HG03432 (cell line): ENCODE results near the gene PHLDB3.
"Not testable (repeated sequence)": the region's sequence is repeated elsewhere in the genome, so short reads cannot be mapped to it uniquely, and the experiment has no call there.

Source experiments
- ATAC-seq: cut with Tn5 transposase; IDR thresholded peaks from one replicate; pipeline ENCODE4 v1.9.1; 2021; ENCODE audit warnings: mild to moderate bottlenecking, moderate library complexity; ENCODE audit not compliant: unreplicated experiment

PHLDB3 gene

DNA sequence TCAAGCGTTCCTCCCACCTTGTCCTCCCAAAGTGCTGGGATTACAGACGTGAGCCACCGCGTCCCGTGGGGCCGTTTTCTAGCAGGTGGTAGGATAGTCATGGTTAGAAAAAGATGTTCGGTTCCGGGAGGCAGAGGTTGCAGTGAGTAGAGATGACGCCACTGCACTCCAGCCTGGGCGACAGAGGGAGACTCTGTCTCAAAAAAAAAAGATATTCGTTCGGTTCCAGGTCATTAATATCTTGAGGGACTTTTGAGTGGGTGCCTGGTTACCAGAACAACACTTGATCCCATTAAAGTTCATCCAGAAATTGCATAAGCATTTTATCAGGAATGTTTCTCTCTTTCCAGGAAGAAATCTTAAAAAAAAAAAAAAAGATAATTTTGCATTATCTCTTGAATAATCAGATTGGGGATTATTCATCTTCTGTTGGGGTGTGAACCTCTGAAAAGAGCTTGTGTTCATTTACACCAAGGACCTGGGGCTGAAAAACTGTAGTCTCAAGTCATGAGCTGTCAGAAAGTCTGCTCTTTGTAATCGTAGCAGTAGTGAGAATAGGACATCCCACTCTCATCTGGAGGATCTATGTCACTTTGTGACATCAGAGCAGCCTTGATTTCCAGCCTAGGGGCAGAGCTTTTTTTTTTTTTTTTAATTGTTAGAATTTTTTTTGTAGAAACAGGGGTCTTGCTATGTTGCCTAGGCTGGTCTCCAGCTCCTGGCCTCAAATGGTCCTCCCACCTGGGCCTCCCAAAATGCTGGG, 23.5 kb upstream of the PHLDB3 start:
- no peak for ATAC-seq

DNA sequence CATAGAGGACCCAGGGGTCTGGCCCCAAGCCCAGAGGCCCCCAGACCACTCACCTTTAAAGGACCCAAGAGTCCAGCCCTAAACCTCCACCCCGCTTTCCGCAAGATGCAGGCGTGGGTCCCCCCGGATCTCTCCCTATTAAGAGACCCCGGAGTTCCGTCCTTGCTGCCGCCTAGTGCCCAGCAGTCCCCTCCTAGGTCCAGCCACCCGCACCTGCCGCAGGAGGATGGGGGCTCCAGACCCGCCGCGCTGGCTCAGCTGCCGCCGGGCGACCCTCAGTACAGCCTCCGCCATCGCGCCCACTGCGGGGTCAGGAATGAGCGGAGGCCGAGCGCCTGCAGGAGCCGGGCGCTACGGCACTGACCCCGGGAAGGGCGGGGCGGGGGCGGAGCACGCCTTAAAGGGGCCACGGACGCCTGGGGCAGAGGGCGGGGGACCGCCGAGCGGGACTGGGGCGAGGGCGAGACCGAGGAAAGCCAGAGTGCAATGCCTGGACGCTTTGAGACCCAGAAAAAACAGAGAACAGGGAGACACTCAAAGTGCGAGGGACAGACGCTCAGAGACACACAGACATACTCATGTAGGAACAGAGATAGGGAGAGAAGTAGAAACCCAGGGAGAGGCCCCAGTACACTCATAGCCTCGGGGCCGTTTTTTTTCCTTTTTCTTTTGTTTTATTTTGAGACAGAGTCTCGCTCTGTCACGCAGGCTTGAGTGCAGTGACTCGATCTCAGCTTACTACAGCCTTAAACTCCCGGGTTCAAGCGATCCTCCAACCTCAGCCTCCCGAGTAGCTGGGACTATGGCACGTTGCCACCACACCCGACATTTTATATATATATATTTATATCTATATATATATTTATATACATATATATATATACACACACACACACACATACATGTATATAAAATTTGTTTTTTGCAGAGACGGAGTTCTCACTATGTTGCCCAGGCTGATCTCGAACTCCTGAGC, 22.6 kb upstream of the PHLDB3 start, which contains the start of gene ETHE1:
TSS of gene ETHE1 (minus strand) at position 318 of the 976 bp plus-strand sequence. CDS start at position 294, 24 bp downstream.
- peak; percentile 83 for ATAC-seq

DNA sequence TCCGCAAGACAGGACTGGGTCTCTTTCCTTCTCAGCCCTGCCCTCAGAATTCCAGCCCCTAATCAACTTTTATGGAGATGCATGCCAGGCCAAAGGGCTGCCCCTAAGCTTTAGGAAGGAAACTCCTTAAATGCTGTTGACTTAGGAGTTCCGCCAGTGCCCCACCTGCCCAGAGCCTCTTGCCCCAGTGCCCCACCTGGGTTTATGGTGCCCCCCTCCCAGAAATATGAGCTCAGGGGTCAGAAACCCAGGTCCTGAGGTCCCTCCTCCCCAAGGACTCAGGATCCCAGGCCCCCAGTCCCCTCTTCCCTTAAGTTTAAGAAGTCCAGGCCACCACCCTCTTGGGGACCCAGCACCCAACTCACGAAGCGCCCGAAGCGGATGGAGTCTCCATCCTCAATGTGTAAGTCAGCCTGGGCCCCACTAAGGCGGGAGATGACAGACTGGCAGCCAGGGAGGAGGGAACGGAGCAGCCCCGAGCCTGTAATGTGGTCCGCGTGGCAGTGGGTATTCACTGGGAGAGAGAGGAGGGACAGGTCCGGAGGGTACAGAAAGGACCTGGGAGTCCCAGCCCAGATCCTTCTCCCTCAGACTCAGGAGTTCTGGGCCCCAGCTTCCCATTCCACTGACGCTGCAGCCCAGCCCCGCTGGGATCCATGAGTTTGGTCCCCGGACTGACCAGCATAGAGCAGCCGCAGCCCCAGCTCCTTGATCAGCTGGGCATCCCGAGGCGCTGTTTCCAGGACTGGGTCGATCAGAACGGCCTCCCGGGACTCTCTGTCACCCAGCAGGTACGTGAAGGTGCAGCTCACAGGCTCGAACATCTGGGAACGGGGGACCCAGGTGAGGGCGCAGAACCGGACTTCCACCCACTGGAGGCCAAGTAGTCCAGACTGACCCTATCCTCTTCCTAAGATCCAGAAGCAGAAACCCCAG, 21.6 kb upstream of the PHLDB3 start:
- ATAC-seq: no peak

DNA sequence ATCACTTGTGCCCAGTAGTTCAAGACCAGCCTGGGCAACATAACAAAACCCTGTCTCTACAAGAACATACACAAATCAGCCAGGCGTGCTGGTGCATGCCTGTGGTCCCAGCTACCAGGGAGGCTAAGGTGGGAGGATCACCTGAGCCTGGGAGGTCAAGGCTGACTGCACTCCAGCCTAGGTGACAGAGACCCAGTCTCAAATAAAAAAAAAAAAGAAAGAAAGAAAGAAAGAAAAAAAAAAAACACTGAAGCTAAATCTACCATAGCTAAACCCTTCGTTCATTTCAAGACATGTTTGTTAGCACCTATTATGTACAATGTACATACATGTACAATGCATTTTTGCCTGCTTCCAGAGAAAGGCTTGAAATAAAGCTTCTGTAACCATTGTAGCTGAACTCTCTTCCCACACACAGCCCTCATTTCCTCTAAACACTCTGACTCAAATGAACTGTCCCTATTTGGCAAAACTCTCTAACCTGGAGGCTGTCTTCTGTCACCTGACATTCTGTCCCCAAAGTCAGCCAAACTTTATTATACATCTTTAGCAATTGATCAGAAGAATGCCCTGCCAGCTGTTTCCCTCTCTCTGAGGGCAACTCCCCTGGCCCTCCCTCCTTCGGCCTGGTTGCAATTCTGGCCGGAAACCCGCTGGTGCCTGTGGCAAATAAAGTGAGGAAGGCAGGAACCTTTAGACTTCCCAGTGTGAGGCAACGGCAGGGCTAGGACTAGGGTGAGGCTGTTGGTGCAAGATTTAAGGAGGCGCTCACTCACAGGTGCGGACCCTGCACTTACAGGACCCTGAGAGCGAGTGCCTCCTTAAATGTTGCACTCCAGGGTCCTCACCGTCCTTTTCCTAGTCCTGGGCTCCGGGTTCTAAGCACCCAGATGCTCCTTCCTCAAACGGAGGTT, 20.6 kb upstream of the PHLDB3 start:
- ATAC-seq: peak; percentile 33

DNA sequence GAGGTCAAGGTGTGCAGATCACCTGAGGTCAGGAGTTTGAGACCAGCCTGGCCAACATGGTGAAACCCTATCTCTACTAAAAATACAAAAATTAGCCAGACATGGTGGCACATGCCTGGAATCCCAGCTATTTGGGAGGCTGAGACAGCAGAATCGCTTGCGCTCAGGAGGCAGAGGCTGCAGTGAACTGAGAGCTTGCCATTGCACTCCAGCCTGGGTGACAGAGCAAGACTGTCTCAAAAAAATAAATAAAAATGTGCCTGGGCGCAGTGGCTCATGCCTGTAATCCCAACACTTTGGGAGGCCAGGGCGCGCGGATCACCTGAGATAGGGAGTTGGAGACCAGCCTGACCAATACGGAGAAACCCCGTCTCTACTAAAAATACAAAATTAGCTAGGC, 19.1 kb upstream of the PHLDB3 start:
- not testable (repeated sequence) for ATAC-seq

DNA sequence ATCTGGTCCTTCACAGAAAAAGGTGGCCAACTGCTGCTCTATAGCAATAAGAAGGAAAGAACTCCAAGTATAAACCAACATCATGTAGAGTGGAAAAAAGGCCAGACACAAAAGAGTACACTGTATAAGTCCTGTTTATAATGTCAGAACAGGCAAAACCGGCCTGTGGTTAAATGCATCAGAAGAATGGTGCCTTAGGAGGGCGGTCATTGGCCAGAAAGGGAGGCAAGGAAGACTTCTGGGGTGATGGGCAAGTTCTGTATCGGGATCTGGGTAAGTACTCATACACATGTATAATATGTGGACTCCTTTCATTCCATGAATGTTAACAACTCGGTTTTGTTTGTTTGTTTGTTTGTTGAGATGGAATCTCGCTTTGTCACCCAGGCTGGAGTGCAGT, 18.4 kb upstream of the PHLDB3 start:
- ATAC-seq: no peak

DNA sequence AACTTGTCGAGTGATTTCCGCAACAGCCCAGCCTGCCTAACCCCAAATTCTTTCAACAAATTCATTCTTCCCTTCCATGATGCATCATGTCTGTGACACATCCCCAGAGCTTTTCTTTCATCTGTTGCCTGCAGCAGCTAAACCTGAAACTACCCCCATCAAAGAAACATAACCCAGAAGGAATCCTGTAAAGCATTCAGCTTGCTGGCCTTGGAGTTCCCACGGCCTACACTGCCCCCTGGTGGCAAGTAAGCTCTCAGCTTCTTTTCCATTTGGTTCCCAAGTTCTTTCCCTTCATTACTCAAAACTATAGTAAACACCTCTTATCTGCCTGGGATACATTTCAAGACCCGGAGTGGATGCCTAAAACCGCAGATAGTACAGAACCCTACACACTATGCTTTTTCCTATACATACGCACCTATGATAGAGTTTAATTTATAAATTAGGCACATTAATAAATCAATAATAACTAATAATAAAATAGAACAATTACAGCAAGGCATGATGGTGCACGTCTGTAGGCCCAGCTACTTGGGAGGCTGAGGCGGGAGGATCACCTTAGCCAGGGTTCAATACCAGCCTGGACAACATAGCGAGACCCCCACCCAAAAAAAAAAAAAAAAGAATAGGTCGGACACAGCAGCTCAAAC, 15.0 kb upstream of the PHLDB3 start:
- no peak for ATAC-seq

DNA sequence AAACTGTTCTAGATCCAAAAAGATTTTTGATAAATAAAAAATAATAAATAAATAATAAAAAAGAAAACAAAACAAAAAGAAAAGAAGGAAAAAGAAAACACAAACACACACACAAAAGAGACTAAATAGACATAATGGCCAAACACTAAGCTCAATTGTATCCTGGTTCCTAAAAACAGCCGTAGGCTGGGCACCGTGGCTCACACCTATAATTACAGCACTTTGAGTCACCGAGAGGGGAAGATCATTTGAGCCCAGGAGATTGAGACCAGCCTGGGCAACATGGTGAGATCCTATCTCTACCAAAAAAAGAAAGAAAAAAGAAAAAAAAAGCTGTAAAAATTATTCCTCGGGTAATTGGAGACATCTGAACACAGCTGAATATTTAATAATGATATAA, 13.5 kb upstream of the PHLDB3 start:
- ATAC-seq: no peak

DNA sequence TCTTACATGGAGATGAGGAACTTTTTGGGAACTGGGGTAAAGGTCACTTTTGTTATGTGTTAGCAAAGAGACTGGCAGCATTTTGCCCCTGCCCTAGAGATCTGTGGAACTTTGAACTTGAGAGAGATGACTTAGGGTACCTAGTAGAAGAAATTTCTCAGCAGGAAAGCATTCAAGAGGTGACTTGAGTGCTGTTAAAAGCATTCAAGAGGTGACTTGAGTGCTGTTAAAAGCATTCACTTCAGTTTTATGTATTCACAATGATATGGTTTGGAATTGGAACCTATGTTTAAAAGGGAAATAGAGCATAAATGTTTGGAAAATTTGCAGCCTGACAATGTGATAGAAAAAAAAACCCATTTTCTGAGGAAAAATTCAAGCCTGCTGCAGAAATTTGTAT, 7.9 kb upstream of the PHLDB3 start:
- not testable (repeated sequence) for ATAC-seq

DNA sequence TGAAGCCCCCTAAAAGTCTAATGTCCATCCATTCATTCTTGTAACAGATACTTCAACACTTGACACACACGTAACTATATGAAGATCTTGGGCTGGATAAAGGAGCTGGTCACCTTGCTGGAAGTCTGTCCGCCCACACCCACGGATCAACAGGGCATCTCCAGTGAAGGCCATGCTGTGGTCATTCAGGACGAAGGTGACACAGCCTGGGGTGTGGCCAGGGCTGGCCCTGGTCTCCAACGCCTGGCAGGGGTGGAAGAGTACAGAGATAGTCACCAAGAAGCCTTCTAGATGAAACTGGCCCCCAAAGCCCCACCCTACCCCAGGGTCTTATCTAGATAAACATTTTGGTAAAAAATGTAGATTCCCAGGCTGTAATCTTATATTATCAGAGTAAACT, 6.8 kb upstream of the PHLDB3 start:
- ATAC-seq: no peak

DNA sequence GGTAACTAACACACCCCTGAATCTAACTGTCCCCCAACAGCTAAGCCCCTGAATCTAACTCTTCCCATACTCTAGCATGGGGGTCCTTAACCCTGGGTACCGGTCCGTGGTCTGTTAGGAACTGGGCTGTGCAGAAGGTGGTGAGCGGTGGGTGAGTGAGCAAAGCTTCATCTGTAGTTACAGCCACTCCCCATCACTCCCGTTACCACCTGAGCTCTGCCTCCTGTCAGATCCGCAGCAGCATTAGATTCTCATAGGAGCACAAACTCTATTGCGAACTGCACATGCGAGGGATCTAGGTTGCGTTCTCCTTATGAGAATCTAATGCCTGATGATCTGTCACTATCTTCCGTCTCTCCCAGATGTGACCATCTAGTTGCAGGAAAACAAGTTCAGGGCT, 6.2 kb upstream of the PHLDB3 start:
- ATAC-seq: no peak

DNA sequence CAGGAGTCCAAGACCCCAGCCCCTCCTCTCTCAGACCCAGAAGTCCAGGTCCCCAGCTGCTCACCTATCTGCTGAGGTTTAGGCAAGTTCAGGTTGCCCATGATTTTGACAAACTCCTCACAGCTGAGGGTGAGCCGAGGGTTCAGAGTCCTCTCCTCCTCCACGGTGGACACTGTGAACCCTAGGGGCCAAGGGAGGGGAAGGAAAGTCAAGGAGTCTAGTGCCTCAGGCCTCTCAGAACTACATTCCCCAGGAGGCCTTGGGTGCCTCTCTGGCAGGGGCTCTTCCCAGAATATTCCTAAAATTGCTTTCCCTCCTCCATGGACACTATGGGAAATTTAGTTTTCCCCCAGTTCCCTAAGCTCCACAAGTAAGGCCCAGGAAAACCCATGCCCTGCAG, 3.3 kb upstream of the PHLDB3 start:
- no peak for ATAC-seq

DNA sequence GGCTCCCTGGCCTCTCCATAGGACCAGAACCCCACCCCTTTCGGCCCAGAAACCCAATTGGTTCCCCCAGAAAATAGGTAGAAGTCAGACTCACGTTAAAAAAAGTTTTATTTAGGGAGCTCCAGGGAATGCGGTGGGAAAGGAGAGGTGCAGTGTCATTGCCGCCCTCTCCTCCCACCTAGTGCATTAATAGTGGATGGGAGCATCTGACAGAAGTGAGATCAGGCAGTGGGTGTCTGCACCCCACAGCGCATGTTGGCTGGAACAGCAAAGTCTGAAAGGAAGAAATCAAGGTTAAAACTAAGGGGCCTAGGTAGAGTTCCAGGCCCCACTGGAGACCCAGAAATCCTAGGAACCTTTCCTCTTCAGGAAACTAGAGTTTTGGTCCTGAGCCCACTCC, 2.1 kb upstream of the PHLDB3 start:
- ATAC-seq: no peak

DNA sequence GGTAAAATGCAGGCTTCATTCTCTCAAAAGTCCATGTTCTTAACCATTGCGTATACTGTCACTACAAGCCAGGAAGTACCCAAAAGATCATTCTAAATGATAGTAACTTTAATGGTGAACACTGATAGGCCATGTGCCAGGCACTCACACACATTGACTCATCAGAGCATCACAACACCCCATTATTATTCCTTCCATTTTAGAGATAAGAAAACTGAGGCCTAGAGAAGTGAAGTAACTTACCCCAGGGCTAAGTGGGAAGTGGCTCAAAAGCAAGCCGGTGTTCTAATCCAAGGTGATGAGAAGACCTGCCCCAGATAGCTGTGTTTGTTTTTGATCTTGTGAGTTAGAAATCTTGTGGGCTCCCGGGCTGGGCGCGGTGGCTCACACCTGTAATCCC, 1.4 kb upstream of the PHLDB3 start:
- no peak for ATAC-seq

DNA sequence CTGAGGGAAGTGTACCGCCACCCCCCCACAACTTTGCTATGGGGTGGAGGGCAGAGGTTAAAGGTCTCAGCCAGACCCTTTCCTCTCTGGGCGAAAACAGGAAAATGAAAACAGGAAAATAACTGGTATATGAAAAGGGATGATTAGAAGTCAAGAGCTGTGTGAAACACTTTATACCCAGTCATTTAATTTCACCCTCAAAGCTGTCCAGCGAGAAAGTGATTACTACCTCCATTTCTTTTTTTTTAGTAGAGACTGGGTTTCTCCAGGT, 575 bp upstream of the PHLDB3 start:
- ATAC-seq: no peak

DNA sequence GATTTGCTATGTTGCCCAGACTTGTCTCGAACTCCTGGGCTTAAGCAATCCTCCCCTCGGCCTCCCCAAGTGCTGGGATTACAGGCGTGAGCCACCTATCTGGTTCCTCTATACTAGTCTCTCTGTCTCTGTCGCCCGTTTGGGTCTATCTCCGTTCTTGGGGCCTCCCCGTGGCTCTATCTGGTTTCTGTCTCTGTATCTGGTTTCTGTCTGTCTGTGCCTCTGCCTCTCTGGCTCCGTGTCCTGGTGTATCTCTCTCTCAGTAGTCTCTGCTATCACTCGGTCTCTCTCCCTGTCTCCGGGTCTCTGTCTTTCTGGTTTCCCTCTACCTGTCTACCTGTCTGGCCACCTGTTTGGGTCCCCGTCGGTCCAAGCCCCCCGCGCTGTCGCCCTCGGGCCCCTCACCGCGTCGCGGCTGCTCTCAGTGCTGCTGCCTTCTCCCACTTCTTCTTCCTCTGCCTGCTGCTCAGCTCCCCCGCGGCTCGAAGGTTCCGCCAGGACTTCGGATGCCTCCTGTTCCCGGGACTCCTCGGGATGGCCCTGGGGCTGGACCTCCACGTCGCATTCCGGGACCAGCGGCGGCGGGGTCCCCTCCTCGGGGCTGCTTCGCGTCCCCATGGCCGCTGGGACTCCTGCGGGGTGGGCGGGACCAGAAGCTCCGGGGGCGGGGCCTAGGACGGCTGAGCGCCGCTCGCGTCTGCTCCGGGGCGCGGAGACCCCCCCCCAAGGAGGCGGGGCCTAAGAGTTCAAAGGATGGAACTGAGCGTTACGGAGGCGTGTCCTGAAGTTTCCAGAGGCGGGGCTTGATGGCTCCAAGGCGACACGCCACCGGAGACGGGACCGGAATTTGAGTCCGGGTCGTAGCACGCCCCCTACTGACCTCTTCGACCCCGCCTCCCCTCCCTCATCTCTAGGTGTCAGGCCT, 783 bp downstream of the PHLDB3 start:
- peak; percentile 88 for ATAC-seq

DNA sequence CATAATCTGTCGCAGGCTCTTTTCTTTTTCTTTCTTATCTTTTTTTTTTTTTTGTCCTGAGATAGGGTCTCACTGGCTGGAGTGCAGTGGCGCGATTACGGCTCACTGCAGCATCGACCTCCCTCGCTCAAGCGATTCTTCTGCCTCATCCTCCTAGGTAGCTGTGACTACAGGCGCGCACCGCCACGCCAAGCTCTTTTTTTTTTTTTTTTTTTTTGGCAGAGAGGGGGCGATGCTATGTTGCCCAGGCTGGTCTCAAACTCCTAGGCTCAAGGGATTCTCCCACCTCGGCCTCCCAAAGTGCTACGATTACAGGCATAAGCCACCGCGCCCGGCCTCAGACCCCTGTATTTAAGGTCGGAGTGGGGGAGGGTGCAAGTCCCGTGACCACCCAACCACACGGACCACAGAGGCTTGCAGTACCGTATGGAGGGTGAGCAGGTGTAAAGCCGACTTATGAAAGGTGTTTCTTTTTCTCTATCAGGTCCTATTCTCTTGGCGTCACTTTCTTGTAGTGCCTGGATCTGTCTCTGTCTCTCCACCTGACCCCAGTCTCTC, 2.0 kb downstream of the PHLDB3 start:
- ATAC-seq: no peak
